ENCODE results near the gene PPP1R12B. TPM values are rescaled to one million over a fixed set of nuclear protein-coding genes. Genes with fewer than 3 reads are reported as not detected.
"Not testable (repeated sequence)": the region's sequence is repeated elsewhere in the genome, so short reads cannot be mapped to it uniquely, and the experiment has no call there.

Gene PPP1R12B
- total RNA-seq, 1 donor from 2014 or later = 14.6 TPM

DNA sequence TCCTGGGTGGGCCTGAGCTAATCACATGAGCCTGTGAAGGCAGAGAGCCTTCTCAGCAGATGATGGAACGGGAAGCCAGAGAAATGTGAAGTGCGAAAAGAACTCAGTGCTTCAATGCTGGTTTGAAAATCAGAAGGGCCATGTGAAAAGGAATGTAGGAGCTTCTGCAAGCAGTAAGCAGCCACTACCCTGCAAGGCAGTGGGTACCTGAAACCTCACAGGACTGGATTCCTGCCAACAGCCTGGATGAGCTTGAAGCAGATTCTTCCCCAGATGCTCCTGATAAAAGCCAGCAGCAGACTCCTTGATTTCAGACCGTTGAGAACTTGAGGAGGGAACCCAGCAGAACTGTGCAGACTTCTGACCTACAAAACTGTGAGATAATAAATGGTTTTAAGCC, 203.2 kb downstream of the PPP1R12B start:
- DNase-seq (ENCODE audit: low spot score) (no peak), ATAC-seq (no peak)

DNA sequence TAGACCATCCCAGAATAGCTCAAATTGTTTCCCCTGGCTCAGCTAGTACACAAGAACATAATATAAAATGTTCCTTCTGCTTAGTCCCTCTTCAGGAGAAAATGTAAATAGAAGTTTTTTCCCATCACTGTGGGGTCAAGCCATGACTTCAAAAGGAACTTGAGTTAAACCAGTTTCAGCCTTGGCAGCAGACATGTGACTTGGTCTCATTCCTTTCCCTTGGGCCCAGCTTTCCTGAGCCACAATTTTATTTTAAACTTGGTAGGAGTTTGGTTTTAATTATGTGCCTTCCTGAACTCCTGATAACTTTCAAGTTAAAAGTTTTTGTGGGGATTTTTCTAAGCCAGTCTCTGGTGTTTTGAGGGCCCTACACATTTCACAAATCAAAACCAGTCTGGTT, 204.1 kb downstream of the PPP1R12B start:
- not testable (repeated sequence) for DNase-seq (ENCODE audit: low spot score); ATAC-seq

DNA sequence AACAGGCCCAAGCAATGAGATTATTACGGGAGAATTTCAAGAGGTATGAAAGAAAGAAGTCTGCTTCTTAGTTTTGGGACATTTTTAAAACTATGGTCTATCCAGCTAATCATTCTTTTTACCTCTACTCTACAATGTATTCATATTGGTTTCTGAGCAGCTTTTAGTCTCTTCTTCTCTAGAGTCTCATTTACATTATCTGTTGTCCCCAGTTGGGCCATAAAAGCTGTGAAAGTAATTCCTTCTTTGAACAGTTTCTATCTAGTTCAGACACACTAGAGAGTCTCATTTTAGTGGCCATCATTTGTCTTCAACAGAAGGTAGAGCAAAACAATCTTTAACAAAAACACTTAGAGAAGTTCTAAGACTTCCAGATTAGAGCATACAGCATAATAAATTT, 204.6 kb downstream of the PPP1R12B start:
- not testable (repeated sequence) for DNase-seq (ENCODE audit: low spot score); ATAC-seq

DNA sequence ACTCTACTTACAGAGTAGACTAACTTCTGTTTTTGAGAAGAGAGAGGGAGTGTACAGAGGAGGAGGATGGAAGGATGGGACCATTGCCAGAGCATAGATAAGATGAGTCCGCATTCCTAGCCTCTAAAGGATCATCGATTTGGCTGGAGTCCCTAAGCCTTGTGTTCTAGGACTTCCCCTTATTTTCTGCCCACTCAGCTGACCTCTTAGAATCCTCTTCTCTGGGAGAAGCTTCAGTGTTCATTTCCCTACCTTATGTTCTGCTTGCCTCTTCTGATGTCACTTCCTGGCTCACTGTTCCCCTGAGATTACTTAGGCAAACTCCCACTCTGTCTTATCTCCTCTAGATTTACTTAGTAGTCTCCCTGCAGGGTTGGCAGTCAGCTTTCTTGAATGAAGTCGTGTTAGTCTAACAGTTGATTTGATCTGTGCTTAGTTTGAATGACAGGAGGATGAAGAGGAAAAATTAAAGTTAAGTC, 205.1 kb downstream of the PPP1R12B start:
- DNase-seq (ENCODE audit: low spot score) = no peak
- peak; percentile 54 for ATAC-seq

DNA sequence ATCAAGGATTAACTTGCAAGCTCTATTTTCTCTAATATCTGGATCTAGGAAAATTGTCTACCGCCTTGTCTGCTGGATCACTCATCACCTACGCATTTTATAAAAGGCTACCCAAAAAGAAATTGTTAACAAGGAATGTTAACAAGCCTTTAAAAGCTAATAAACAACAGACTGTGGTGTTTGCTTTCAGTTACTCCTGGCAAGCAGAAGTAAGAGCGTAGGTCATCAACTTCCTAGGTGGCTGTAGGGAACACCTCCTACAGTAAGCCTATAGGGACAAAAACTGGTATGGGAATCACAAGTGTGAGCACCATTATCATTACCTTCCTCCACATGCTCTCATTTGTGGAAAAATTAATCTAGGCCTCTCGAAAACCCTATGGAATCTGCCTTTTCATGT, 206.1 kb downstream of the PPP1R12B start:
- ATAC-seq = peak; percentile 81
- not testable (repeated sequence) for DNase-seq (ENCODE audit: low spot score)

DNA sequence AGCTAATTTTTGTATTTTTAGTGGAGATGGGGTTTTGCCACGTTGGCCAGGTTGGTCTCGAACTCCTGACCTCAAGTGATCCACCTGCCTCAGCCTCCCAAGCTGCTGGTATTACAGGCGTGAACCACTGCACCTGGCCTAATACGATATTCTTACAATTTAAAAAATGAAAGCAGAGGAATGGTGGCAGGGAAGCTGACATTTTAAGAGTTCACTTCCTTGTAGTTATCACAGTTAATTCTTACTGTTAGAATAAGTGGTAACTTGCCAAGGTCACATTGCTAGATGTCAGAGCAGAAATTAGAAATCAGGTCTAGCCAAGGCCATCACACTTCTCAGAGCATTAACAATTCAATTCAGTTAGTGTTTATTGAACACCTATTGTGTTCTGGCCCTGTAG, 207.5 kb downstream of the PPP1R12B start:
- ATAC-seq; DNase-seq (ENCODE audit: low spot score): not testable (repeated sequence)

DNA sequence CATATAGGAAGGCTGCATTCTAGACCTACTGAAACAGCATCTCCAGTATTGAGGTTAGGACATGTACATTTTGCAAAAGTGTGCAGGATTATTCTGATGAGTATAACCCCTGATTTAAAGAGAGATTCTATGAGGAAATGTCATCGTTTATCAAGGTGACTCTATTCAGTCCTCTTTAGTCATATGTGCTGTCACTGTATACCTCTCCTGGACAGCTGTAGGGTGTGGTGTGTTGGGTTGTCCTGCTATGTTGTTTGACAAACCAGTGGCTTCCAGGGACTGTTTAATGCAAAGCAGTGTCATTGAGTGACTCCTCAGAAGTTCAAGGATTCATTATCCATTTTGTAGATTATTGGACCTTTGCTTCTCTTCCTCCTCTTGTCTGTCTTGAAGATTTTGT, 209.2 kb downstream of the PPP1R12B start:
- ATAC-seq; DNase-seq (ENCODE audit: low spot score): not testable (repeated sequence)

DNA sequence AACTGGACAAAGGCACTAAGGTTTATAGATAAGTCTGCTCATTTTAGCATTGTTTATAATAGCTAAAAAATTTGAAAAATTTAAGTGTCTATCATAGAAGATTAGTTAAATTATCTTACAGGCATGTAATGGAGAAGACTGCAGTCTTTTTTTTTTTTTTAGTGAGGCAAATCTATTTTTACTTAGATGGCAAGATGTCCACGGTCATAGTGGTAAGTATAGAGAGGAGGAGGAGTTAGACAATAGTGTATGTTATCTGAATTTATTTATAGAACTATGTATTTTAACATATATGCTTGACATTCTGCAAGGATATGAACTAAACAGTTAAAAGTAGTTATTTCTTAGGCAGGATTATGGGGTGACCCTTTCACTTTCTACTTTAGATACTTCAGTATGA, 212.7 kb downstream of the PPP1R12B start:
- DNase-seq (ENCODE audit: low spot score) (no peak), ATAC-seq (no peak)

DNA sequence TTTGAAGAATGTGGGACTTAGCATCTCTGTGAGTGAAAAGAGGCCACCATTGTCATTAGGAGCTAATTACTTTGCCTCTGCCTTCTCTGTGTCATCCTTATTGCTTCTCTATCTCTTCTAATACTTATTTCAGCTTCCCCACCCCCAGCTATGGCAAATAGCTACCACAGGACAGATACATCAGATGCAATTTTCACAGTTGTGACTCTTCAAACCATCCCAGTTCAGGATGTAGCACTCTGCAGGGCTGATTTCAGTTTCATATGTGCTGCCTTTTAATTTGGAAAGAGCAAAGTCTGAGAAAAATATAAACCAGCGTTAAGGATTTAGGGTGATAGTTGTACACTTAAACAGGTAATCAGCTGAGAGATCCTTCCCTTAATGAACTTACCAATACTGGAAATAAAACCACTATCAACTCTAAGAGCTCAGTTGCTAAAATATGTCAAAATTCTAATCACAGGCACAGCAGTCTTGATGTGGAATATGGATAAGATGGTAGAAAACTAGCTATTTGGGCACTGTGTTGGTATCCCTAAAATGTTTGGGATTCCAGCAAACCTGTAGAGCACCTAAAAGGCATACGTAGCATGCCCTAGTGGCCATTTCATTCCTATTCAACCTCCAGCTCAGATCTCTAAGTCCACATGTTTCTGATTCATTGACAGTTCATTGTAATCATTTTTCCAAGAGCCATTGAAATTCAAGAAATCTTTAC, 213.4 kb downstream of the PPP1R12B start:
- no peak for DNase-seq (ENCODE audit: low spot score)

DNA sequence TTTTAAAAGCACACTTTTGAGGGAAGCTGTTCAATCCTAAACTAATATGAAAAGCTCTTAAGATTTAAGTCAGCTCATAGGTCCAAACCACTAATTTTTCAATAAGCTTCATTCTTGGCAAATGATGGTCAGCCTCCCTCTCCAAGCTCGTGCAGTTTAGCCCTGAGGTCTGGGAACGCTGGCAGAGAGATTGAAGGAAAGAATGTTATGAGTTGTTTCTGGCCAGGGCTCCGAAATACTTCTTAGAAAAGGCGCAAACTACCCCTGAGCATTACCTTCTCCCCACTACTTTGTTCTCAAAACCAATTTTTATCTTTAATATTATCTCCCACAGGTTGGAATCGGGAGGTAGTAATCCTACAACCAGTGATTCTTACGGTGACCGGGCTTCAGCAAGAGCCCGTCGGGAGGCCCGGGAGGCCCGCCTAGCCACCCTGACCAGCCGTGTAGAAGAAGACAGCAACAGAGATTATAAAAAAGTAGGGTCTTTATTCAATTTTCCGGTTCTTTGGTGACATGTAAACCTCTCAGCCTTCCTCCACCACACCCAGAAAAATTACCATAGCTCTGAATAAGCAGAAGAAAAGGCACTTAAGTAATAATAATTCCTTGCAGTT, 214.1 kb downstream of the PPP1R12B start:
- ATAC-seq = no peak
- no peak for DNase-seq (ENCODE audit: low spot score)

More for the DNA sequence above, 213.4 kb downstream of the PPP1R12B start:
- ATAC-seq = no peak

DNA sequence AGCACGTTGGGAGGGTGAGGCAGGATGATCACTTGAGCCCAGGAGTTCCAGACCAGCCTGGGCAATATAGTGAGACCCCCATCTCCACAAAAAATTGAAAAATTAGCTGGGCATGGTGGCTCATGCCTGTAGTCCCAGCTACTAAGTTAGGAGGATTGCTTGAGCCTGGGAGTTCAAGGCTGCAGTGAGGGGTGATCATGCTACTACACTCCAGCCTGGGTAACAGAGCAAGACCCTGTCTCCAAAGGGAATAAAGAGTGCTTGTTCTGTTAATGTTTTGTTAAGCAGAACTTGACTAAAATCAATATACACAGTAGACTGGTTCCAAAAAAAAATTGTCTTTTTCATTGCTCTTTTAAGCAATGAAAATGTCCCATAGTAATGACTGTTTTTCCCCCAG, 215.3 kb downstream of the PPP1R12B start:
- no peak for DNase-seq (ENCODE audit: low spot score)
- no peak for ATAC-seq

DNA sequence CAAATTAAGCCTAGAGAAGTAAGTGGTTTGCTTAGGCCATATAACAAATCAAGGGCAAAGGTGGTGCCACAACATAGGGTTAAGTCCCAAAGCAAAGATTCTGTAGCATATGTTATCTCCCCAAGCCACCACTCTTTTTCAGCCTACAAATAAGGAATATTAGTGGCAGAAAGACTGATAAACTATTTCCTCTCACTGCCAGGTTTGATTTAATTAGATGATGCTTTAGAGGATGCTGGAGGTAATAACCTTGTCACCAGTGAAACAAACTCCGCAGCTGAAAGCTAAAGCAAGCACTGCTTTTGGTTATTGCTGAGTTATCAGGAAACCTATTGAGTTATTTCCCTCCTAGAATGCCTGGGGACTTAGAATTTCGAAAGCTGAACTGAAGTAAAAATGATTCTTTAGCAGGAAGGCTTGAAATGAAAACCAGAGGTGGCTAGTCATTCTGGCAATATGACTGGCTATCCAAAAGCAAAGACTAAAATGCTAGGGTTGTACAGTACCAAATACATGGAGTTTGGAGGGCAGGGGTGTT, 216.5 kb downstream of the PPP1R12B start:
- ATAC-seq = no peak
- DNase-seq (ENCODE audit: low spot score) = no peak

DNA sequence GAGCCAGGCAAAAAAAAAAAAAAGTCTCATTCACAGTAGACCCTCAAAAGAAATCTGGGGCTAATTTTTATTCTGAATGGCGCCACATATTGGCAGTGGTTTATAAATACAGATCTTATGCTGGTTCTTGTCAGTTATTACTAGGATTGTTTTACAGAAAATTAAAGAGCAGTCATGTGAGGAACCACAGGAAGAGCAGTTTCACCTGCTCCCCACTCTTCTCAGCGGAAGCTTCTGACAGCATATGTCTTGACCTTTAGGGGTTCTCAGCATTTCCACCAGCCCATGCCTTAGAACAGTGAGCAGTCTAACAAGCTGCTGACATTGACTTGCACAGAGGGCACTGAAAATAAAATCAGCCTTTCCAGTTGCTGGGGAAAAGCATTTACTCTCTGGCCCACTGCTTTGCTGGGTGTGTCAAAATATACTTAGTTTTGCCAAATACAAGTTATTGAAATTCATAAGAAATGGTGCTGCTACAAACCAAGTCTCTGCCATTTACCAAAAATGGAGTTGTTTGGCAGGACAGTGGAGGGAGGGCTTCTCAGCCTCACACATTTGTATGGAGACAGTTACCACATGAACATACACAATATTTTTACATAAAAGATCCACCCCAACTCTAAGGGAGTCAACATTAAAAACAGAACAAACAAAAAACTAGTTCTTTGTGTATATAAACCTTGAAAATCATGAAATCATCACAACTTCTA, 217.5 kb downstream of the PPP1R12B start:
- no peak for DNase-seq (ENCODE audit: low spot score)
- ATAC-seq = no peak

DNA sequence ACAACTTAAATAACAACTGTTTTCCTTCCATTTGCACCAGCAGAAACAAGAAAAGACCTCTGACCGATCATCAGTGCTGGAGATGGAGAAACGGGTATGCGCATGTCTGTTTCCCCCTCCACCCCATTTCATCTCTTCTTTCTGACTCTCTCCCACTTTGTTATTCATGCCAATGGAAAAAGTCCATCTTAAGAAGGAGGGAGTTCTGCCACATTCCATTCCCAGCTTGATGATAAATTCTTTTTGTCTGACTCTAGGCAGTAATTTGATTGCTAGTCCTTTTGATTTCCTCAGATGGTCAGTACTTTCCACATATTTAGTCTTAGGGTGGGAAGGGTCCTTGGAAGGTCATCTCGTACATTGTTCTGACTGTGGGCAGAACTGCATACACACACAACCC, 219.2 kb downstream of the PPP1R12B start:
- ATAC-seq = no peak

DNA sequence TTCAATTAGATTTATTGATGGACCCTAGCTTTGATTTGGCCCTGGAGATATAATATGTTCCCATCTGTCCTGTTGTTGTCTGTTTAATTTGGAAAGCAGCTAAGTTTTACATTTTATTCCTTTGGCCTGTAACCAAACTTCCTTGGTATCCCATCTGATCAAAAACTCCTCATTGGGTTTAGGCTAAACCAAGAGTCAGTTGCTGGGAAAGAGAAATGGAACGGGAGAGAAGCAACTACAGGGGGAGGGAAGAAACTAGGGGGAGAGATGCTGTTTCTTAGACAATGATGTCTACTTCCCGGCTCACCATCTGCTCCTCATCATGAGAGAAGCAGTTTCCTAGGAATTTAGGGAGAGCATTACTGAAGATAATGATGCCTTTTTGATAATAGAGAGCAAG, 219.9 kb downstream of the PPP1R12B start:
- DNase-seq (ENCODE audit: low spot score) = no peak
- ATAC-seq = no peak

More for the DNA sequence above, 219.2 kb downstream of the PPP1R12B start:
- no peak for DNase-seq (ENCODE audit: low spot score)

DNA sequence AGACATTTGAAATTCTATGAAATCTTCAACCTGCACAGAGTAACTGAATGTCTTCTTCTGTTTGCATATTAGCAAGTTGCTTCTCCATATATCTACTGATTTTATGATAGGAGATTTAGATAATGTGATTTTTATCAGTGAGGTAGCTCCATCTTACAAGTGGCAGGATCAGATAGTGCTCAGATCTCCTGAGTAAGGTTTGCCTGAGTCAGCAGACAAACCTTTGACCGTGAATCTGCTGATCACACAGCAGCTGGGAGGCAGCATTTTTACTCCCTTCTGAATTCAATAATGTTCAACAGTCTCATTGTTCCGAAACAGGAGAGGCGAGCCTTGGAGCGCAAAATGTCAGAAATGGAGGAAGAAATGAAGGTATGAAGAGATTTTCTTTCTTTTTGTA, 220.3 kb downstream of the PPP1R12B start:
- DNase-seq (ENCODE audit: low spot score) (no peak), ATAC-seq (peak; percentile 81)

DNA sequence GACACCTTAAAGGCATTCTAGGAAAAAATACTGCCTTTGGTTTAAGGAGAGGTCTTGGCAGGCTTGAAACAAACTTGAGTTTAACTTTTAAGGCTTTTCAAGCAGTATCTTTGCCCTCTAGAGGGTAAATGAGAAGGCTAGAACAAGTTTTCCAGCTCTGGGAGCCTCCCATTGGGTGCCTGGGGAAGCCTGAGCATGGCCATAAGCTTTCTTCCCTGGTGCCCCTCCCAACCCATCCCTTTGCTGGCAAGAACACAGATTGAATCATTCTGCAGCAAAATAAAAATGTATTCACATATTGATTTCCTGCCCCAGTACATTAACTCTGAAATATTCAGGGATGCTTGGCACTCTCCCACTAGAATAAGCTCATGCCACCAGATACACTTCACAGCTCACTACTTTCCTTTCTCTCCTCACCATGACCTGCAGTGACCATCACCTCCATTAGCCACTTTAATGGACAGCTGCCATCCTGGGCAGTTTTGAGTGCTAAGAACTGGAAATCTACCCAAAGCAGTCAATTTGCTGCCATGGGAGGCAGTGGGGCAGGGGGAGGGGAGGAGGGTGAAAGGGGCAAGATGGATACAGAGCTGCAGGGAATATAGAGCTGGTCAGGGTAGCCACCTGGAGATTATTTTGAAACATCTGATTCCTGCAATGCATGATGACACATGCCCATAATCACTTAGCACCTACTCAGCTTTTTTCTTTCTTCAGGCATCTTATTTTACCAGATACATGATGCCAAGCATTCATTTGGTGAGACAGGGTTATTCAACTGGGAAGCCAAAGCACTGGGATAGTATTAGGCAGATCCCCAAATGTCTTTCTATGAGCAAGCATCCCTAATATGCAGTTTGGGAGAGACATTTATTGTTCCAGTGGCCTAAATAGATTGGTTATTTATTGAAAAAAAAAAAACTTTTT, 221.2 kb downstream of the PPP1R12B start:
- DNase-seq (ENCODE audit: low spot score) (no peak), ATAC-seq (no peak)

DNA sequence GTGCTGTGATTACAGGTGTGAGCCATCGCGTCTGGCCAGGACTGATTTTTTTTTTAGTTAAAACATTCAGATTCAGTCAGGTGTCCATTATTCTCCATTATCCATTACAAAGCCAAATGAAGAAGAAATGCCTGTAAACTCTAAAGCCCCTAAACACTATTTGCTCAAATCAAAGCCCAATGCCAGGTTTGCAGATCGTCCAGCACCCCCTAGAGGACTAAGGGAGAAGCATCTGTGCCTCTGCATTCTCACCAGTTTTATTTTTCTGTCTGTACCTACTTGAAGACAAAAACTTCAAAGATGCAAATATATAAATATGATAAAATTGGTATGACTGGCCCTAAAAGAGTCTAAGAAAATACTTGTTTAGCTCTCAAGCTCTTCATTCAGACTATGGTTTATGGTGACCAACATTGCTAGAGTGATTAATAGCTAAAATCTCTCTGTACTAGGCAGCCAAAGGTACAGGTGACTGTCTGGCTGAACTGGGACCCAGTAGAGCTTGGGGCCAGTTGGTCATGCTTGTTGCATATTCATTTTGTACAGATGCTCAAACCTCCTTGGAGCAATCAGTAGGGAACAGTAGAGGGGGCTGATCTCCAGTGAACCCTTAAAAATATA, 223.3 kb downstream of the PPP1R12B start:
- ATAC-seq (peak; percentile 81), DNase-seq (ENCODE audit: low spot score) (no peak)

DNA sequence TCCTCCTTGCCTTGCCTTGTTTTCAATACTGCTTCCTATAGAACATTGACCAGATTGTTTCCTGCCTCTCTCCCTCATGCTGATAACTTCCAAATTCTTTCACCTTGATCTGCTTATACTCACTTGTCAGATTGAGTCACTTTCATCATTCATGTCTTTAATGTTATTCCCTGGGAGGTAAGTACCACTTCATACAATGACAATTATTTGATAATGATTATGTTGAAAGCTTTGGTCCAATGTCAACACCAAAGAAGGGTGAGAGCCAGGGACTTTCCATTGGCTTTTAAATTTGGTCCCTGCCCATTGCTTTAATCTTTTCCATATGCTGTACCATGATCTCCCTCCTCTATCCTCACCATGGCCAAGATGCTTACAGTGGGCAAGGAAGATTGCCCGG, 224.4 kb downstream of the PPP1R12B start:
- DNase-seq (ENCODE audit: low spot score) (no peak), ATAC-seq (no peak)
